HG02571 (cell line): Measurements from ENCODE around the gene P2RY8.
A peak's percentile ranks its signal among the peaks of the same experiment; 100 is the strongest.
"Not testable (repeated sequence)": the region's sequence is repeated elsewhere in the genome, so short reads cannot be mapped to it uniquely, and the experiment has no call there.

Source experiments
- ATAC-seq: cut with Tn5 transposase; IDR thresholded peaks from one replicate; pipeline ENCODE4 v1.9.1; 2021; ENCODE audit warnings: mild to moderate bottlenecking, moderate library complexity; ENCODE audit not compliant: unreplicated experiment

P2RY8 gene

GRCh38 chrX:1488745-1489144 is 48.2 kb downstream of the P2RY8 start:
- no peak for ATAC-seq

- ATAC-seq = no peak
These were observed 48.8 kb downstream of the P2RY8 start for GRCh38 chrX:1488141-1488540.

- ATAC-seq = no peak
These were observed 49.6 kb downstream of the P2RY8 start for GRCh38 chrX:1487401-1487800.

- ATAC-seq = no peak
These were observed 50.1 kb downstream of the P2RY8 start for GRCh38 chrX:1486749-1487361.

GRCh38 chrX:1486177-1486576 is 50.8 kb downstream of the P2RY8 start:
- no peak for ATAC-seq

- no peak for ATAC-seq
These were observed 52.0 kb downstream of the P2RY8 start for GRCh38 chrX:1485033-1485432.

GRCh38 chrX:1484638-1485019 is 52.4 kb downstream of the P2RY8 start:
- no peak for ATAC-seq

GRCh38 chrX:1483843-1484637 is 52.9 kb downstream of the P2RY8 start:
- ATAC-seq = peak; percentile 43

- not testable (repeated sequence) for ATAC-seq
These were observed 54.5 kb downstream of the P2RY8 start for GRCh38 chrX:1482530-1482928.

GRCh38 chrX:1481636-1482529 is 55.1 kb downstream of the P2RY8 start:
- no peak for ATAC-seq

GRCh38 chrX:1480082-1480785 is 56.8 kb downstream of the P2RY8 start:
- ATAC-seq = no peak

GRCh38 chrX:1477801-1478458 is 59.1 kb downstream of the P2RY8 start:
- ATAC-seq = no peak

GRCh38 chrX:1477229-1477628 is 59.8 kb downstream of the P2RY8 start:
- ATAC-seq = no peak

GRCh38 chrX:1476682-1477081 is 60.3 kb downstream of the P2RY8 start:
- ATAC-seq = no peak

- no peak for ATAC-seq
These were observed 61.1 kb downstream of the P2RY8 start for GRCh38 chrX:1475881-1476280.

GRCh38 chrX:1475481-1475880 is 61.5 kb downstream of the P2RY8 start:
- ATAC-seq = no peak

- ATAC-seq = not testable (repeated sequence)
These were observed 62.4 kb downstream of the P2RY8 start for GRCh38 chrX:1474593-1474992.

GRCh38 chrX:1472975-1473374 is 64.0 kb downstream of the P2RY8 start:
- ATAC-seq = no peak

GRCh38 chrX:1468250-1468772 is 68.7 kb downstream of the P2RY8 start:
- peak; percentile 49 for ATAC-seq

GRCh38 chrX:1466971-1467561 is 69.9 kb downstream of the P2RY8 start:
- ATAC-seq = peak; percentile 42
